B cell (primary cell): ENCODE data around the gene PRAF2. TPM values are rescaled to one million over a fixed set of nuclear protein-coding genes. Genes with fewer than 3 reads are reported as not detected.

ENCODE experiments used
- ATAC-seq: fragments of 200-7000 bp; cut with Tn5 transposase; one replicate; pipeline ENCODE4 v1.10.0; 2021; ENCODE audit warnings: low read depth, mild to moderate bottlenecking, moderate number of reproducible peaks, moderate library complexity
- CTCF ChIA-PET: fragments of 350-600 bp; sonication (Branson Sonifier 250); formaldehyde crosslinking; loops from one replicate; lab custom pipeline; 2021; ENCODE audit warnings: antibody characterized with exemption, inconsistent platforms; lab: Charles Lee
- POLR2A ChIA-PET: fragments of 350-600 bp; sonication (Branson Sonifier 250); formaldehyde crosslinking; loops from one replicate; lab custom pipeline; 2021; ENCODE audit warnings: antibody characterized with exemption; lab: Charles Lee
- DNase-seq: peaks from one replicate; pipeline ENCODE4 v3.0.0; 2013
- H2AFZ ChIP-seq: 2 replicates; pipeline ENCODE4 v1.6.1; 2012; ENCODE audit warnings: mild to moderate bottlenecking, low read depth, low read length; ENCODE audit not compliant: insufficient read depth, poor library complexity, severe bottlenecking
- H3K27ac ChIP-seq, 2 donors: 1 replicate in 1 of 2; 2 replicates in 1 of 2; pipeline ENCODE4 v1.5.1; 2012 to 2013; ENCODE audit warnings: low read length in 2 of 2, mild to moderate bottlenecking in 2 of 2, moderate library complexity in 1 of 2
- H3K27me3 ChIP-seq, 4 experiments: fragments of 200-600 bp in 1 of 4; sonication (generic) in 1 of 4; replicated peaks in 1 of 4; 1 replicate in 2 of 4; 2 replicates in 2 of 4; pipeline versions ENCODE4 v1.6.1 to v1.7.0; 2013 to 2016; ENCODE audit warnings: low read length in 3 of 4, mild to moderate bottlenecking in 2 of 4, mixed read lengths in 1 of 4, moderate library complexity in 1 of 4; ENCODE audit not compliant: insufficient read depth in 4 of 4, control insufficient read depth in 3 of 4; ENCODE audit errors: control extremely low read depth in 1 of 4
- H3K36me3 ChIP-seq, 2 experiments: replicated peaks in 1 of 2; 1 replicate in 1 of 2; 2 replicates in 1 of 2; pipeline versions ENCODE4 v1.6.1 to v1.7.1; 2013; ENCODE audit warnings: low read length in 1 of 2; ENCODE audit not compliant: insufficient read depth in 2 of 2, control insufficient read depth in 1 of 2; ENCODE audit errors: control extremely low read depth in 1 of 2, extremely low read depth in 1 of 2
- H3K4me1 ChIP-seq, 2 donors: fragments of 200-600 bp in 1 of 2; sonication (generic) in 1 of 2; 1 replicate in 1 of 2; 2 replicates in 1 of 2; pipeline versions ENCODE4 v1.5.1 to v1.6.1; 2013 to 2017; ENCODE audit warnings: low read length in 2 of 2; ENCODE audit not compliant: control insufficient read depth in 2 of 2, insufficient read depth in 2 of 2
- H3K4me2 ChIP-seq: replicated peaks from 2 replicates; pipeline ENCODE3; 2012; ENCODE audit warnings: mild to moderate bottlenecking, low read depth, low read length; ENCODE audit not compliant: poor library complexity, severe bottlenecking
- H3K4me3 ChIP-seq, 5 experiments: fragments of 200-600 bp in 1 of 5; sonication (generic) in 1 of 5; 1 replicate in 3 of 5; 2 replicates in 2 of 5; pipeline versions ENCODE4 v1.5.1 to v1.7.0; 2011 to 2016; ENCODE audit warnings: low read length in 4 of 5, mild to moderate bottlenecking in 4 of 5, low read depth in 2 of 5, control low read depth in 1 of 5, moderate library complexity in 1 of 5; ENCODE audit not compliant: insufficient read depth in 1 of 5; ENCODE audit errors: control extremely low read depth in 1 of 5, extremely low read depth in 1 of 5
- H3K79me2 ChIP-seq: fragments of 200-600 bp; sonication (generic); one replicate; pipeline ENCODE4 v1.6.0; 2016; ENCODE audit warnings: low read length; ENCODE audit not compliant: control insufficient read depth, insufficient read depth
- H3K9ac ChIP-seq: fragments of 200-600 bp; sonication (generic); 2 replicates; pipeline ENCODE4 v1.6.1; 2017; ENCODE audit warnings: mild to moderate bottlenecking, low read length, moderate library complexity
- H3K9me3 ChIP-seq, 3 donors: one replicate each; pipeline versions ENCODE4 v1.6.1 to v1.7.1; 2013; ENCODE audit warnings: low read length in 2 of 3; ENCODE audit not compliant: control insufficient read depth in 2 of 3, insufficient read depth in 1 of 3; ENCODE audit errors: control extremely low read depth in 1 of 3
- H4K20me1 ChIP-seq: 2 replicates; pipeline ENCODE4 v1.6.0; 2012; ENCODE audit warnings: mild to moderate bottlenecking, low read length; ENCODE audit not compliant: insufficient read depth, control insufficient read depth, poor library complexity, severe bottlenecking
- H3K27ac Mint-ChIP-seq: one replicate; pipeline ENCODE4 v1.8.0; 2021; ENCODE audit warnings: mixed read lengths
- H3K27me3 Mint-ChIP-seq: one replicate; pipeline ENCODE4 v1.8.0; 2021; ENCODE audit warnings: mixed read lengths
- H3K4me1 Mint-ChIP-seq: one replicate; pipeline ENCODE4 v1.8.0; 2021; ENCODE audit warnings: mixed read lengths
- H3K4me3 Mint-ChIP-seq: one replicate; pipeline ENCODE4 v1.8.0; 2021; ENCODE audit warnings: mixed read lengths
- H3K9me3 Mint-ChIP-seq: one replicate; pipeline ENCODE4 v1.8.0; 2022; ENCODE audit warnings: mixed read lengths; ENCODE audit not compliant: insufficient read depth
- CTCF ChIP-seq: fragments of 200-600 bp; IDR thresholded peaks from one replicate; pipeline ENCODE4 v1.8.0; 2022; ENCODE audit warnings: antibody characterized with exemption, mild to moderate bottlenecking
- EZH2 ChIP-seq: IDR thresholded peaks from 2 replicates; pipeline ENCODE4 v1.6.1; 2012; ENCODE audit warnings: borderline replicate concordance, low read depth, mild to moderate bottlenecking, moderate library complexity, low read length; ENCODE audit not compliant: insufficient read depth, poor library complexity, severe bottlenecking
- WGBS: methylation state at CpG from one replicate; pipeline ENCODE4 v1.1.5; 2013; ENCODE audit warnings: missing lambda C conversion rate; ENCODE audit not compliant: insufficient coverage; 5-methylcytosine and 5-hydroxymethylcytosine counted together
- intact Hi-C: fragments of 100-400 bp; cut with micrococcal nuclease; formaldehyde crosslinking; loops from one replicate; pipeline ENCODE4 v1.10.0; 2022
- polyA plus RNA-seq: library from polyadenylated mRNA; depleted of rRNA; stranded (reverse); fragments of >200 nt; gene quantifications from 2 replicates; pipeline ENCODE4 v1.2.3, GENCODE V29; 2012
- total RNA-seq, 2 donors: library from RNA; stranded (reverse); fragments of 120-200 nt in 1 of 2; gene quantifications; 1 replicate in 1 of 2; 2 replicates in 1 of 2; pipeline versions ENCODE4 v1.2.3 to v1.2.4, GENCODE V29; 2013 to 2022

The PRAF2 gene
- total and polyA plus RNA-seq, 2 donors (not counting 1 experiment from before 2014, with no cell fraction given), result 19.0 to 19.4 TPM

GRCh38 chrX:49060914-49061313, 12.9 kb downstream of the PRAF2 start:
- no peaks in the 10 kb centered on the region for H3K9me3 Mint-ChIP-seq
- H3K9me3 ChIP-seq, result no peaks in the 10 kb centered on the region
- no peak overlapping the region for H3K9ac ChIP-seq
- no peak for DNase-seq
- H3K36me3 ChIP-seq, result peaks cover 0 to 4% of the 10 kb centered on the region in 2 experiments
- POLR2A ChIA-PET, result no interaction called here
- no peak overlapping the region for H3K27ac ChIP-seq
- no peaks in the 10 kb centered on the region for H3K27me3 Mint-ChIP-seq
- H3K4me2 ChIP-seq, result no peak overlapping the region
- H4K20me1 ChIP-seq, result no peaks in the 10 kb centered on the region
- 100% methylated on average over 1 of the region's 3 CpGs for WGBS
- no peak for ATAC-seq
- no peaks in the 10 kb centered on the region for H3K27me3 ChIP-seq
- no peaks in the 10 kb centered on the region for H3K79me2 ChIP-seq
- no peak overlapping the region for H3K4me3 ChIP-seq
- H3K4me1 Mint-ChIP-seq, result no peaks in the 10 kb centered on the region
- CTCF ChIA-PET, result no interaction called here
- no peak overlapping the region for H2AFZ ChIP-seq
- intact Hi-C loops, result no loop called here
- no peaks in the 10 kb centered on the region for H3K4me1 ChIP-seq
- TF ChIP-seq EZH2, result no peak
- no peak for TF ChIP-seq CTCF
- peak overlapping the region; percentile 20 for H3K27ac Mint-ChIP-seq
- H3K4me3 Mint-ChIP-seq, result no peak overlapping the region

- H3K4me3 Mint-ChIP-seq, result no peak overlapping the region
- DNase-seq (no peak), ATAC-seq (no peak)
- H3K27me3 Mint-ChIP-seq, result no peaks in the 10 kb centered on the region
- intact Hi-C loops, result no loop called here
- Histone ChIP-seq H3K27ac (no peak overlapping the region), H3K4me1 (peaks cover 0 to 2% of the 10 kb centered on the region in 2 donors), H4K20me1 (no peaks in the 10 kb centered on the region), H3K27me3 (no peaks in the 10 kb centered on the region), H3K4me3 (no peak overlapping the region), H3K9me3 (no peaks in the 10 kb centered on the region), H3K4me2 (no peak overlapping the region), H3K9ac (no peak overlapping the region), H3K36me3 (peaks cover 0 to 2% of the 10 kb centered on the region in 2 experiments), H2AFZ (no peak overlapping the region), H3K79me2 (no peaks in the 10 kb centered on the region)
- H3K9me3 Mint-ChIP-seq, result no peaks in the 10 kb centered on the region
- TF ChIP-seq CTCF (no peak), EZH2 (no peak)
- no CpG with 5 or more reads among the region's 10 CpGs for WGBS
- CTCF ChIA-PET, result no interaction called here
- no peak overlapping the region for H3K27ac Mint-ChIP-seq
- peaks cover 8% of the 10 kb centered on the region for H3K4me1 Mint-ChIP-seq
- POLR2A ChIA-PET, result no interaction called here
Measured at GRCh38 chrX:49059681-49060085, 14.1 kb downstream of the PRAF2 start.
